HEK293T (cell line): ENCODE data around the gene SYTL2.
A peak's percentile ranks its signal among the peaks of the same experiment; 100 is the strongest.

Experiments
- CTCF ChIA-PET: fragments of 350-600 bp; formaldehyde crosslinking; extraction: SDS; loops from one replicate; lab custom pipeline; 2021; ENCODE audit warnings: antibody characterized with exemption, inconsistent platforms; lab: Yijun Ruan, JAX
- POLR2A ChIA-PET: fragments of 350-600 bp; formaldehyde crosslinking; extraction: SDS; loops from one replicate; lab custom pipeline; 2020; ENCODE audit warnings: antibody characterized with exemption, inconsistent platforms; lab: Yijun Ruan, JAX
- DNase-seq: peaks from one replicate; pipeline ENCODE4 v3.0.0; 2012; ENCODE audit warnings: mixed read lengths; ENCODE audit errors: extremely low spot score
- ARNT ChIP-seq: fragments of 450-650 bp; IDR thresholded peaks from 2 replicates; pipeline ENCODE4 v1.6.1; 2017; ENCODE audit warnings: mild to moderate bottlenecking
- BHLHE40 ChIP-seq: fragments of 450-650 bp; IDR thresholded peaks from 2 replicates; pipeline ENCODE4 v1.6.1; 2016; ENCODE audit warnings: mild to moderate bottlenecking, moderate library complexity, borderline replicate concordance
- CTBP1 ChIP-seq: fragments of 450-650 bp; IDR thresholded peaks from 2 replicates; pipeline ENCODE4 v1.6.1; 2016; ENCODE audit warnings: borderline replicate concordance
- ELF4 ChIP-seq: fragments of 450-650 bp; IDR thresholded peaks from 2 replicates; pipeline ENCODE4 v1.6.1; 2017; ENCODE audit warnings: antibody characterized with exemption
- FOXA1 ChIP-seq: fragments of 450-650 bp; IDR thresholded peaks from 2 replicates; pipeline ENCODE4 v1.6.1; 2016; ENCODE audit warnings: mild to moderate bottlenecking
- FOXK2 ChIP-seq: fragments of 450-650 bp; IDR thresholded peaks from 2 replicates; pipeline ENCODE4 v1.6.1; 2016; ENCODE audit warnings: mild to moderate bottlenecking
- FOXM1 ChIP-seq: fragments of 450-650 bp; IDR thresholded peaks from 2 replicates; pipeline ENCODE4 v1.6.1; 2017; ENCODE audit warnings: mild to moderate bottlenecking, borderline replicate concordance
- HDGF ChIP-seq: fragments of 450-650 bp; IDR thresholded peaks from 2 replicates; pipeline ENCODE4 v1.6.1; 2017; ENCODE audit warnings: antibody characterized with exemption, borderline replicate concordance
- L3MBTL2 ChIP-seq: fragments of 450-650 bp; conservative IDR thresholded peaks from 2 replicates; pipeline ENCODE4 v1.6.1; 2016; ENCODE audit warnings: mild to moderate bottlenecking
- LEF1 ChIP-seq: fragments of 450-650 bp; IDR thresholded peaks from 2 replicates; pipeline ENCODE4 v1.6.1; 2017; ENCODE audit warnings: mild to moderate bottlenecking, borderline replicate concordance
- NFRKB ChIP-seq: fragments of 450-650 bp; IDR thresholded peaks from 2 replicates; pipeline ENCODE4 v1.6.1; 2016; ENCODE audit warnings: mild to moderate bottlenecking, moderate library complexity
- PKNOX1 ChIP-seq: fragments of 450-650 bp; IDR thresholded peaks from 2 replicates; pipeline ENCODE4 v1.6.1; 2016
- SP1 ChIP-seq: fragments of 450-650 bp; IDR thresholded peaks from 2 replicates; pipeline ENCODE4 v1.6.1; 2017
- SUZ12 ChIP-seq: fragments of 450-650 bp; IDR thresholded peaks from 2 replicates; pipeline ENCODE4 v1.6.1; 2016; ENCODE audit warnings: mild to moderate bottlenecking
- TARDBP ChIP-seq: fragments of 450-650 bp; IDR thresholded peaks from 2 replicates; pipeline ENCODE4 v1.6.1; 2016
- ZNF384 ChIP-seq: fragments of 450-650 bp; IDR thresholded peaks from 2 replicates; pipeline ENCODE4 v1.6.1; 2016

Gene SYTL2

GRCh38 chr11:85698195-85698594, 112.7 kb downstream of the SYTL2 start:
- no peak for DNase-seq
- ChIA-PET POLR2A (no interaction called here), CTCF (no interaction called here)
- TF ChIP-seq SP1, result no peak
- TF ChIP-seq SUZ12, result no peak
- no peak for TF ChIP-seq ARNT
- no peak for TF ChIP-seq NFRKB
- TF ChIP-seq HDGF, result no peak
- no peak for TF ChIP-seq CTBP1
- TF ChIP-seq ELF4, result no peak
- TF ChIP-seq ZNF384, result no peak
- no peak for TF ChIP-seq TARDBP
- no peak for TF ChIP-seq FOXM1
- no peak for TF ChIP-seq LEF1
- no peak for TF ChIP-seq BHLHE40
- TF ChIP-seq FOXK2, result no peak
- TF ChIP-seq FOXA1, result no peak
- TF ChIP-seq PKNOX1, result no peak
- TF ChIP-seq L3MBTL2, result no peak

GRCh38 chr11:85697747-85698146, 113.2 kb downstream of the SYTL2 start:
- TF ChIP-seq SUZ12 (no peak), BHLHE40 (no peak), ELF4 (no peak), LEF1 (no peak), L3MBTL2 (no peak), PKNOX1 (no peak), HDGF (no peak), ZNF384 (no peak), TARDBP (no peak), FOXM1 (no peak), CTBP1 (no peak), ARNT (no peak)
- no peak for DNase-seq
- CTCF ChIA-PET, result no interaction called here
- POLR2A ChIA-PET, result no interaction called here

GRCh38 chr11:85695546-85695945, 115.4 kb downstream of the SYTL2 start:
- no peak for DNase-seq
- TF ChIP-seq FOXM1 (no peak), ARNT (no peak), ELF4 (no peak)
- POLR2A ChIA-PET, result no interaction called here
- CTCF ChIA-PET, result no interaction called here

GRCh38 chr11:85694385-85694980, 116.5 kb downstream of the SYTL2 start:
- ChIA-PET CTCF (no interaction called here), POLR2A (no interaction called here)
- DNase-seq, result peak; percentile 21
- TF ChIP-seq HDGF (no peak), ZNF384 (no peak), SP1 (no peak), BHLHE40 (no peak), NFRKB (no peak), ARNT (no peak), ELF4 (no peak), L3MBTL2 (no peak), TARDBP (no peak), FOXK2 (no peak), CTBP1 (no peak), SUZ12 (no peak), FOXA1 (no peak), FOXM1 (no peak), LEF1 (no peak), PKNOX1 (no peak)

GRCh38 chr11:85685820-85686459, 125.0 kb downstream of the SYTL2 start, which contains the start of gene CCDC89:
TSS of gene CCDC89 (minus strand) at chr11:85686195. CDS start at chr11:85686130, 65 bp downstream.
- TF ChIP-seq PKNOX1 (no peak), LEF1 (no peak), HDGF (no peak), NFRKB (no peak), ARNT (no peak), FOXM1 (no peak), TARDBP (no peak), FOXK2 (no peak), BHLHE40 (no peak), ZNF384 (no peak), SP1 (no peak), FOXA1 (no peak), L3MBTL2 (no peak), CTBP1 (no peak), SUZ12 (no peak), ELF4 (no peak)
- CTCF ChIA-PET, result no interaction called here
- peak; percentile 78 for DNase-seq
- POLR2A ChIA-PET, result interaction anchor here (1.7 kb wide), 1 partner anchor 38 kb away, joined by 5 read pairs; the partner anchor contains the start of gene TMEM126A
